ENCODE results near the gene GALC. TPM values are rescaled to one million over a fixed set of nuclear protein-coding genes. Genes with fewer than 3 reads are reported as not detected.

GALC gene
- total and polyA plus RNA-seq, 9 of the 15 experiments (the other 6 are each of a cell fraction or from before 2014, with no cell fraction given) = 1.6 to 15.0 (median 7.3) TPM

DNA sequence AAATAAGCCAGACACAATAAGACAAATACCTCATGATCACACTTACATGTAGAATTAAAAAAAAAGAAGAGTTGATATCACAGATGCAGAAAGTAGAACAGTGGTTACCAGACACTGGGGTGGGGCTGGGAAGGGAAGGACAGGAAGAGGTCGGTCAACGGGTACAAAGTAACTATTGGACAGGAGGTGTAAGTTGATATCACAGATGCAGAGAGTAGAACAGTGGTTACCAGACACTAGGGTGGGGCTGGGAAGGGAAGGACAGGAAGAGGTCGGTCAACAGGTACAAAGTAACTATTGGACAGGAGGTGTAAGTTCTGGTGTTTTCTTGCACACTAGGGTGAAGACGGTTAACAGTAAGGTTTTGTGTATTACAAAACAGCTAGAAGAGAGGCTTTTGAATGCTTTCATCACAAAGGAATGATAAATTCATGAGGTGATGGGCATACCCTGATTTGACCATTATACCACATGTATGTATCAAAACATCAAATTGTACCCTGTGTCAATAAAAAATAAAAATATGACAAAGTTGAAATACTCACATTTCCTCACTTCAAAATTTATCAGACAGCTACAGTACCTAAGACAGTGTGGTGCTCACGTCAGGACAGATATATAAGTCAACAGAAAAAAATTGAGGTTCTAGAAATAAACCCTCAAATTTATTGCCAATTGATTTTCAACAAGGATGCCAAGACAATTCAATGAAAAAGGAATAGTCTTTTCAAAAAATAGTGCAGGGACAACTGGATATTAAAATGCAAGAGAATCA is 32.8 kb downstream of the GALC start (continued):
- TF ChIP-seq HNRNPLL (IDR thresholded peaks at IDR 0.05; ENCODE audit: low read depth, low read length, poor library complexity, severe bottlenecking) (no peak), NRF1 (conservative IDR thresholded peaks at IDR 0.05 in 1 of 2, IDR thresholded peaks at IDR 0.05 in 1 of 2) (no peak), EP300 (IDR thresholded peaks at IDR 0.05; ENCODE audit: low read length) (no peak)
- TF ChIP-seq, protein P1, sequence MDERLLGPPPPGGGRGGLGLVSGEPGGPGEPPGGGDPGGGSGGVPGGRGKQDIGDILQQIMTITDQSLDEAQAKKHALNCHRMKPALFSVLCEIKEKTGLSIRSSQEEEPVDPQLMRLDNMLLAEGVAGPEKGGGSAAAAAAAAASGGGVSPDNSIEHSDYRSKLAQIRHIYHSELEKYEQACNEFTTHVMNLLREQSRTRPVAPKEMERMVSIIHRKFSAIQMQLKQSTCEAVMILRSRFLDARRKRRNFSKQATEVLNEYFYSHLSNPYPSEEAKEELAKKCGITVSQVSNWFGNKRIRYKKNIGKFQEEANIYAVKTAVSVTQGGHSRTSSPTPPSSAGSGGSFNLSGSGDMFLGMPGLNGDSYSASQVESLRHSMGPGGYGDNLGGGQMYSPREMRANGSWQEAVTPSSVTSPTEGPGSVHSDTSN (CRISPR knock-in tag; IDR thresholded peaks at IDR 0.05; ENCODE audit: low read depth) = no peak
- TF ChIP-seq, protein P1 (tag; conservative IDR thresholded peaks at IDR 0.05; ENCODE audit: low read depth) = no peak
- TF ChIP-seq, protein P2, sequence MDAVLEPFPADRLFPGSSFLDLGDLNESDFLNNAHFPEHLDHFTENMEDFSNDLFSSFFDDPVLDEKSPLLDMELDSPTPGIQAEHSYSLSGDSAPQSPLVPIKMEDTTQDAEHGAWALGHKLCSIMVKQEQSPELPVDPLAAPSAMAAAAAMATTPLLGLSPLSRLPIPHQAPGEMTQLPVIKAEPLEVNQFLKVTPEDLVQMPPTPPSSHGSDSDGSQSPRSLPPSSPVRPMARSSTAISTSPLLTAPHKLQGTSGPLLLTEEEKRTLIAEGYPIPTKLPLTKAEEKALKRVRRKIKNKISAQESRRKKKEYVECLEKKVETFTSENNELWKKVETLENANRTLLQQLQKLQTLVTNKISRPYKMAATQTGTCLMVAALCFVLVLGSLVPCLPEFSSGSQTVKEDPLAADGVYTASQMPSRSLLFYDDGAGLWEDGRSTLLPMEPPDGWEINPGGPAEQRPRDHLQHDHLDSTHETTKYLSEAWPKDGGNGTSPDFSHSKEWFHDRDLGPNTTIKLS (IDR thresholded peaks at IDR 0.05; ENCODE audit: borderline replicate concordance, low read depth) = no peak
